Type B pancreatic cell (in vitro differentiated cells): ENCODE measurements around the gene ASB8. TPM values are rescaled to one million over a fixed set of nuclear protein-coding genes. Genes with fewer than 3 reads are reported as not detected.

Experiments used
- DNase-seq: peaks from one replicate; pipeline ENCODE4 v3.0.0; 2021; ENCODE audit warnings: mixed read lengths; ENCODE audit not compliant: unreplicated experiment; ENCODE audit errors: extremely low spot score
- H3K27ac Mint-ChIP-seq: 2 replicates; pipeline ENCODE4 v1.8.0; 2021; ENCODE audit warnings: mild to moderate bottlenecking, mixed read lengths
- H3K27me3 Mint-ChIP-seq: 2 replicates; pipeline ENCODE4 v1.8.0; 2021; ENCODE audit warnings: mixed read lengths
- H3K36me3 Mint-ChIP-seq: 2 replicates; pipeline ENCODE4 v1.8.0; 2021; ENCODE audit warnings: mixed read lengths
- H3K4me1 Mint-ChIP-seq: one replicate; pipeline ENCODE4 v1.8.0; 2021; ENCODE audit warnings: mixed read lengths; ENCODE audit not compliant: unreplicated experiment
- H3K4me3 Mint-ChIP-seq: 2 replicates; pipeline ENCODE4 v1.8.0; 2021; ENCODE audit warnings: mild to moderate bottlenecking, mixed read lengths
- H3K9me3 Mint-ChIP-seq: 2 replicates; pipeline ENCODE4 v1.8.0; 2021; ENCODE audit warnings: mixed read lengths
- CTCF ChIP-seq: fragments of 200-600 bp; sonication (generic); conservative IDR thresholded peaks from 2 replicates; pipeline ENCODE4 v1.5.0; 2021; ENCODE audit warnings: antibody characterized with exemption, mild to moderate bottlenecking
- long read RNA-seq: library from polyadenylated mRNA; unstranded; transcript quantifications from one replicate; pipeline ENCODE4 v2.0.0, GENCODE V29; 2020
- total RNA-seq: library from RNA; stranded (reverse); gene quantifications from 2 replicates; pipeline ENCODE4 v1.2.1, GENCODE V29; 2021; ENCODE audit warnings: low replicate concordance

ASB8 gene
- 27.0 and 29.5 TPM in 2 replicates for total RNA-seq
- long read RNA-seq, transcript ASB8-201 (4 exons, 2,615 nt) = major isoform, 88 of 127 reads
- long read RNA-seq, transcript ASB8-205 (4 exons, 2,610 nt) = minor isoform, 25 of 127 reads
- long read RNA-seq, partial matches to known transcripts = 1 of 127 reads
- long read RNA-seq, other reads (novel, unspliced or antisense) = 6 of 127 reads

- H3K27me3 Mint-ChIP-seq = no peaks in the 10 kb centered on the region
- peaks cover 5% of the 10 kb centered on the region for H3K36me3 Mint-ChIP-seq
- H3K4me1 Mint-ChIP-seq = peaks cover 11% of the 10 kb centered on the region
- H3K9me3 Mint-ChIP-seq = no peaks in the 10 kb centered on the region
- H3K27ac Mint-ChIP-seq = peak within 1 kb of the TSS; percentile 96
- TF ChIP-seq CTCF = peak; percentile 59
- peak within 1 kb of the TSS; percentile 97 for H3K4me3 Mint-ChIP-seq
- DNase-seq = peak; percentile 98
Observed at GRCh38 chr12:48157018-48157888, at the start of gene ASB8. Gene ASB8 (minus strand): TSS chr12:48157515. CDS start chr12:48153496, 4,019 bp downstream.

- Mint-ChIP-seq H3K27ac (no peak within 1 kb of the TSS), H3K4me1 (peaks cover 10% of the 10 kb centered on the region), H3K9me3 (peaks cover 15% of the 10 kb centered on the region), H3K4me3 (no peak within 1 kb of the TSS), H3K27me3 (no peaks in the 10 kb centered on the region), H3K36me3 (peaks cover 33% of the 10 kb centered on the region)
- TF ChIP-seq CTCF = no peak
- DNase-seq = no peak
Observed at GRCh38 chr12:48203192-48203591, 45.9 kb upstream of the ASB8 start, which contains the start of gene OR10AD1. Gene OR10AD1 (minus strand): TSS chr12:48203292. CDS start chr12:48203292, 0 bp downstream.

GRCh38 chr12:48202766-48203165 is 45.5 kb upstream of the ASB8 start:
- no peak for DNase-seq
- no peak overlapping the region for H3K27ac Mint-ChIP-seq
- peaks cover 15% of the 10 kb centered on the region for H3K9me3 Mint-ChIP-seq
- no peak for TF ChIP-seq CTCF
- H3K4me3 Mint-ChIP-seq = no peak overlapping the region
- peaks cover 10% of the 10 kb centered on the region for H3K4me1 Mint-ChIP-seq
- no peaks in the 10 kb centered on the region for H3K27me3 Mint-ChIP-seq
- H3K36me3 Mint-ChIP-seq = peaks cover 33% of the 10 kb centered on the region

GRCh38 chr12:48201516-48201915 is 44.2 kb upstream of the ASB8 start:
- H3K27ac Mint-ChIP-seq = no peak overlapping the region
- H3K9me3 Mint-ChIP-seq = peaks cover 13% of the 10 kb centered on the region
- H3K4me1 Mint-ChIP-seq = peaks cover 15% of the 10 kb centered on the region
- no peak for DNase-seq
- no peak overlapping the region for H3K4me3 Mint-ChIP-seq
- no peak for TF ChIP-seq CTCF
- H3K36me3 Mint-ChIP-seq = peaks cover 28% of the 10 kb centered on the region
- H3K27me3 Mint-ChIP-seq = no peaks in the 10 kb centered on the region

GRCh38 chr12:48201091-48201490 is 43.8 kb upstream of the ASB8 start:
- no peak overlapping the region for H3K4me3 Mint-ChIP-seq
- H3K4me1 Mint-ChIP-seq = peaks cover 16% of the 10 kb centered on the region
- no peak overlapping the region for H3K27ac Mint-ChIP-seq
- H3K9me3 Mint-ChIP-seq = peaks cover 10% of the 10 kb centered on the region
- no peak for DNase-seq
- no peak for TF ChIP-seq CTCF
- no peaks in the 10 kb centered on the region for H3K27me3 Mint-ChIP-seq
- peaks cover 25% of the 10 kb centered on the region for H3K36me3 Mint-ChIP-seq
